DMS114 treated with DMSO at 0.1 percent for 48 hours (cell line): Measurements from ENCODE around the gene ZFPM1.

Source experiments
- DNase-seq: peaks from one replicate; lab custom pipeline; 2025; ENCODE audit not compliant: unreplicated experiment; lab: John Stamatoyannopoulos, UW

The ZFPM1 gene

DNA sequence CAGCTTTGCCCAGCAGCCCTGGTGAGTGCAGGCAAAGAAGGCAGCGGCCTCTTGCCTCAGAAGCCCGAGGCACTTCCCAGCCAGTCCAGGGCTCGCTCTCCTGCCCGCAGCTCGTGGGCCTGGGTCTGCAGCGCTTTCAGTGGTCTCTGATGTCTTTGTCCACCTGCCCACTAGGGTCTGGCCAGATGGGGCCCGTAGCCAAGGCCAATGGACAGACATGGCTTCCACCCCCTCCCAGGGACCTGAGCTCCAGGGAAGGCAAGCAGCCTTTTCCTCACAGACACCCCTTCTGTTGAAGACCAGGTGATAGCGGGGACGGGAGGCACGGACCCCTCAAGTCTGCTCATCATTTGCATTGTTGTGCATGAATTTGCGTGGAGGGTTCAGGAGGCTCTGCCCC, 83.4 kb downstream of the ZFPM1 start:
- no peak for DNase-seq

DNA sequence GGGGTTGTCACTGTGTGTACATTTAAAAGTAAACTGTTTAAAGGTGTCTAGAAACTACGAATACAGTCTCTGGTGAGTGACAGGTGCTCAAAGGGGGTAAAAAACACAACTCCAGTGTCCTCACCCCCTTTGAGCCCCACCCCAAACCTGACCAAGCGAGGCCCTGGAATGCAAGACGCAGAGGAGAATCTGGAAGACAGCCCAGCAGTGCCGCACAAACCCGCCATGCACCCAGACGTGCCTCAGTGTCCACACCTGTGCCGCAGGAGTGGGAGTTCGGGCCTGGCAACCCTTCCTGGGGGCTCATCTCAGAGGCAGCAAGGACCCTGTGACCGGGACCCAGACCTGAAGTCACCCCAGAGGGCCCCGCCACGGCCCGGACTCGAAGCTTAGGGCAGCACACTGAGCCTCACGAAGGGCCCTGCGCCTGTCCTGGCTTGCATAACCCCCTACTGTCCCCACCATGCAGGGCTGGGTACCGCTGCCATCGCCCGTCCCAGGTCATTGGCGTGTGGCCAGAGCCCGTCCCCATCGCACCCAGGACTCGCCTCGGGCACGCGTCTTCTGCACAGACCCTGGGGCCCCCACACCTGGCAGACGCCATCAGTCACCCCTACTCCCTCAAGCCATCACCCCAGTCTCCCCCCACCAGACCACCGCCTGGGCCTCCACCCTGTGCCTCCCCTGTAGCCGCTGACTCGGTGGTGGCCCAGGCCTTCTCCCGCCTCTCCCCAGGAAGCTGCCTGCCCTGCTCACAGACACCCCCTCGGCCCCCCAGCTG, 84.1 kb downstream of the ZFPM1 start:
- DNase-seq, result no peak

DNA sequence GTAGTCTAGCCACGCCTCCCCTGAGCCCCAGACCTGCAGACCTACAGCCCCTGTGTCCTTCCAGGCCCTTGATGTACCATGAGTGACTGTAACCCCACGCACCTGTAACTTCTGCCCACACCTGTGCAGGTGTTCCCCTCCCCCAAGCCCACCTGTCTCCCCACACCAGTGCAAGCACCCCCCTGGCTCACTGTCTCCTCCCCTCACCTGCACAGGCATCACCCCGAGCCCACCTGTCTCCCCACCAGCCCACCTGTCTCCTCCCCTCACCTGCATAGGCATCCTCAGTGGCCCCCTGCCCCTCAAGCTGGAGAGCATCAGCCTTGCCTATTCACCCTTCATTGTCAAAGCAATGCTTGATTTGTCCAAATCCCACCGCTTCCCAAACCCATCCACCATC, 84.8 kb downstream of the ZFPM1 start:
- DNase-seq, result no peak

DNA sequence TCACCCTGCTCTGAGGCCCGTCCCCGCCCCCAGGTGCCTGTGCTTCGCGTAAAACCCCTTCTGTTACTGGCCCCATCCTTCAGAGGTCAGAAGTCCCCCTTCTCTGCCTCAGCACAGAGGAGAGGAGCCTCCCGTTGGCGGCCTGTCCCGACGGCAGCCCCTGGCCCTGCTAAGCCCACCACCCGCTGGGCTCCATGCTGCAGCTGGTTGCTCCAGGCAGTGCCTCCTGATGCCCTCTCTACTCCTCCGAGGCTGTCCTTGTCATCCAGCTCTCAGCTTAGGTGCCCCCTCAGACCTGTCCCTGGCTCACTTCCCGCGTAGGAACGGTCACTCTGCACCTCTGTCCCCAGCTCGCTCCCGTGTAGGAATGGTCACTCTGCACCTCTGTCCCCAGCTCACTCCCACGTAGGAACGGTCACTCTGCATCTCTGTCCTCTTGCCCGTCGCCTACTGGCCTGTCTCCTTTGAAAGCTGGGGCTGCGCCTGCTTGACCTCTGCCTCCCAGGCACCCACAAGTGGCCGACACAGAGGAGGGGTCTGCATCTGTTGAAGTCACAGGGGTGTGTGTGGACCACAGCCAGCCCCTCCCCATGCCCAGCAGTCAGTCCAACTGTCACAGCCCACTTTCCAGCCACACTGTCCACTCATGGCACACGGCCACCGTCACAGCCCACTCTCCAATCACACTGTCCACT, 85.4 kb downstream of the ZFPM1 start:
- DNase-seq, result no peak

DNA sequence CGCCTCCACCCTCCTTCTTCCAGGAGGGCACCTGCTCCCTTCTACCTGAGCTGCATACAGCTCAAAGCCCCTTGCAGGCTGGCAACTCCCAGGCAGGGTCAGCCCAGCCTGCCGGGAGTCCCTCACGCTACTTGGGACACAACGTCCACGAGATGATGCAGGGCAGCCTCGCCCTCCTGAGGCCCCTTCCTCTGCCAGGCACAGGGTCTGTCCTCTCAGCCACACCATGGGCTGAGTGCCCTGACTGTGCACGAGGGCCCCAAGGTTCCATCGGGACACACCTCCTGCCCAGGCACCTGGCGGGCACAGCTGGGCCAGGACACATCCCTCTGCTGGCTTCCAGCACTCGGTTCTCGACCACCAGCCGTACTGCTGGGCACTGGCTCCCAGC, 86.2 kb downstream of the ZFPM1 start:
- DNase-seq, result no peak

DNA sequence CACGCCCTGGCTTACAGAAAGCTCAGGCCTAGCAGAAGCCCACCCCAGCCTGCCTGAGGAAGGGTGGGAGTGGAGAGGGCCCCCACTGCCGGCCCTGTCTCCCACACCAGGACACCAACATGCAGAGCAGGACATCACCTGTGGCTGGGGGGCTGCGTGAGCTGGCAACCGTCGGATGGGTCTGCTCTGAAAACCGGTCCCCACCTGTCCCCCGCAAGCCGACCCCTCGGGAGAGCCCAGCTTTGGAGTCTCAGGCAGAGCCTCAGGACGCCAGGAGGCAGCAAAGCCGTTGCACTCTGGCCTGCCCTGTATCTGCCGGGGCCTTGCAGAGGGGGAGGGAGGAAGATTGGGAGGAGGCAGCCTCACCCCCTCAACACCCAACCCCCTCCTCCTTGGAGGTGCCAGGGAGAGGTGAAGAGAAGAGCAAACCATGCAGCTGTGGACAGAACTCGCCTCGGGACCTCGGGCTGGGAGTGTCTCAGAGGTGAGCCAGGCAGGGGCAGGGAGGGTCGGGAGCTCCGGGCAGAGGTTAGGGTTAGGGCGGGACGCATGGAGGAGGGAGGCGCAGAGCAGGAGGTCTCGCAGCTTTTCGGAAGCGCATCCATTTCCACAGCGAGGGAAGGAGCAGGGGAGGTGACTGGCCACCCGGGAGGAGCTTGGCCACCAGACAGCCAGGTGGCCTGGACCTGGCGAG, 86.7 kb downstream of the ZFPM1 start:
- no peak for DNase-seq

DNA sequence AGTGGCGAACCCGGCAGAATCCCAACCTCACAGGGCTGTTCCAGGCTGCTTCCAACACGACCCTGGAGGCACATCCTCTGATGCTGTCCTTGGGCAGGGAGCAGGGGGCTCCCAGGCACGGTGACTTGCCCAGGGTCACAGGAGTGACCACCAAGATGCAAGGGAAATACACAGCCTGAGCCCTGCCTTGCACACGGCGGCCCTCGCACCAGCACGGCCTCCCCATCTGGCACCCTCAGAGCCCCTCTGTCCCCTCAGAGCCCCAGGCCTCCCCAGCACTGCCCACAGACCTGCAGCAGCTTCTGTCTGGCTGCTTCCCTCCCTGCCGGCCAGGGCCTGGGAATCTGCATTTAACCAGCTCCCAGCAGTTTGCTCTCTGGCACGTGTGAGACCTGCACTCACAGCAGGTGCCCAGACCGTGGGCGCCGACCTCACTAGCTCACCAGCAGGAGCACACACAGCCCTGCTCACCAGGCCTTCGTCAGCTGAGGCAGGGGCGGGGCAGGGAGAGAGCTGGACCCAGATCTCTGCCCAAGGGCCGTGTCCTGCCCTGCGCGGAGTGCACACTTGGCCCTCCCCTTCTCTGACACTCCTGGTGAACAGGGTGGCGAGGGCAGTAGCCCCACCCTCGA, 87.4 kb downstream of the ZFPM1 start:
- no peak for DNase-seq

DNA sequence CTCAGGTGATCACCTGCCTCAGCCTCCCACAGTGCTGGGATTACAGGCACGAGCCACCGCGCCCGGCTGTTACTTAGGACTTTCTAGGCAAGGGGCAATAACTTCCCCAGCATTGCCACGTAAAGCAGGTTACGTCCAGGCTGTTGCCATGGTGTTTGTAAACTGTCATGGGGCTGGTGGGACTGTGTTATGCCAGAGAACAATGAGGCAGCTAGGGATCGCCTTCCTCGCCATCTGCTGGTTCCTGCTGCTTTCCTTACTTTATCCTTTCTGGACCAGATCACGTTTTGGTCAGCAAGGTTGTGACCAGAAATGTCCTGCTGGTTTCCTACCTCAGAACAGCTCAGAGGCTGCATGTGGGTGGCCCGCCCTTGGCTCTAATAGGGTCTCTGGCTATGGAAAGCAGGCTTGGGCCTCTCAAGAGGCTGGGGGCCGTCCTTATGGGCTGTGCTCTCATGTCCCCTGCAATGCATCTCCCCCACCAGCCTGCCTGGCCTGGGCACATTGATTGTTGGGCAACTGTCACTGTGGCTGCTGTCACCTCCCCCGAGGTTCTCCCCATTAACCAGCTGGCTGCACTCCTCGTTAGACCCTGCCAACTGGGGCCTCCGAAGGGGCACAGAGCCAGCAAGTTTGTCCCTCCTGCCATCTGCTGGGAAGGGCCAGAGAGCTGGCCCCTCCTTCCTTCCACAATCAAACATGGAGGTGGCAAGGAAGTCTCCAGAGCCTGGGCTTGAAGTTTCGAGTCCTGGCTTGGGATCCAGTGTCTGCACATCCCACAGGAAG, 88.9 kb downstream of the ZFPM1 start:
- DNase-seq, result no peak

DNA sequence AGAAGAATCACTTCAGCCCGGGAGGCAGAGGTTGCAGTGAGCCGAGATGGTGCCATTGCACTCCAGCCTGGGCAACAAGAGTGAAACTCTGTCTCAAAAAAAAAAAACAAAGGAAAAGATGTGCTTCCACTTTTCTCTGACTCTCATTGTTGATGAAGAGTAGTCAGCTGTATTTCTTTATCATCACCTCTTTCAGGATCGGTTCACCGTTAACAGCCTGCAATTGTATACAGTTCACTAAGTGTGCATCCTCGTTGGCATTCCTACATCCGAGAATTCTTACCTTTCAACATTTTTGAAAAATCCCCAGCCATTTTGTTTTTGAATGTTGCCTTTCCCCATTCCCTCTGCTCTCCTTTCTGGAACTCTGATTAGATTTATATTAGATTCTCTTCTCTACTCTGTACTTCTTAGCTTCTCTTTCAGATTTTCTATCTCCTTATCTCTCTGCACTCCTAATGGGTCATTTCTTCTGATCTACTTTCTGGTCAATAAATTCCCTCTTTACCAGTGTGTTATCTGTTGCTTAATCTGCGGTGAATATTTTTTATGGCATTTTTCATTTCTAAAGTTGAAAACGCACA, 90.2 kb downstream of the ZFPM1 start:
- no peak for DNase-seq

DNA sequence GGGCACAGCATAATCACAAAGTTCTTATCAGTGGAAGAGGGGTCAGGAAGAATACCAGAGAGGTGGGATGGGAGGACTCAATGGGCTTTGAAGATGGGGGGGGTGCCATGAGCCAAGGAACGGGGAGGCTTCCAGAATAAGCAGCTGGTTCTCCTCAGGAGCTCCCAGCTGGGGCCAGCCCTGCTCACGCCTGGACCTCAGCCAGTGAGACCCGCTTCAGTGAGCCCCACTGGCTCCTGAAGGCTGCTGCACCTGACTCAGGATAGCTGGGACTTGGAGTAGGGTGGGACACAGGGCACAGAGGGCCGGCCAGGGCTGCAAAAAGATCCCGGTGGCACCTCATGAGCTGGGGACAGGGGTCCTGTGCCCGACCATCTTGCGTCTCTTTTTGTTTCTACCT, 92.7 kb downstream of the ZFPM1 start:
- DNase-seq, result no peak

DNA sequence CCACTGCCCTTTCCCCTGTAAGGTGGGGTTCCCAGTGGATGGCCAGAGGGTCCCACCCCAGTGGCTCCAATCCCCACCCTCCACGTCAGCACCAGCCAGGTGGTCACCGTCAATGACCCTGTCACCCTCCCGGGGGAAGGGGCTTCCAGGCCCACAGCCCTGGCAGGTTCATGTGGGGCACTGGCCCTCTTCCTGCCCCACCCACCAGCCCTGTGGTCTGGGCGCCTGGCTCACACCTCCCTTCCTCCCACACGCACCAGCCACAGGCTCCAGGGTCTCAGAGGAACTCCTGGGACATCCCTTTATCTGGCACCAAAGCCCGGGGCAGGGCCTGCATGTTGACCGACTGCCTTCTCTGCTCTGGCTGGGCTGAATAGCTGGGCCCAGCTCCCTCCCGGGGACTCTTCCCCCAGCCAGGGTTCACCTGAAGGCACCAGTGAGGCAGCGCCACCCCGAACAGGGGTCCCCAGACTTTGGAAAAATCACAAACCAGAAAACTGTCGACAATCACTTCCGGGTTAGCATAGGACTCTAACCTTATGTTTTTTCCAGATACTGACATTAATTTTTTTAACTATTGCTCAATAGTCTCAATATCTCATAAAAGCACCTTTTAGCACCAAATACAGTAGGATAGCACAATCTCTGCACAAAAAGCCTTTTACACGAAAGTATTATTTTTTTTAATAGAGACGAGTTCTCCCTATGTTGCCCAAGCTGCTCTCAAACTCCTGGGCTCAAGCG, 95.2 kb downstream of the ZFPM1 start:
- DNase-seq, result no peak

DNA sequence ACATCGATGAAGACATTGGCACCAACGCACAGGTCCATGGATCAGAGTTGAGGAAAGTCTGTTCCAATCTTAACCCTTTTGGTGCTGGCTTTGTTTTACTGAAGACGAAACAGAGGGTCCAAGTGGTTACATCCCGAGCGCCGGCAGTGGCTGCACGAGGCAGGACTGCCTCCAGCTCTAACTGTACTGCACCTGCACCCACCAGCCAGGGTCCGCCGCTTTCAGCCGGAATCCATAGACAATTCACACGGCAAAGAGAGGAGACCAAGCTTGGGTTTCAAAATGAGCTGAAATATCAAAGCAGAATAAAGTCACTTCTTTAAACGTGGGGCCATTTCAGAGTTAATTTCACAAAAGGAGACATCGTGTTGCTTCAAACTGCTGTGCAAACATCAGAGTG, 95.9 kb downstream of the ZFPM1 start:
- DNase-seq, result no peak

DNA sequence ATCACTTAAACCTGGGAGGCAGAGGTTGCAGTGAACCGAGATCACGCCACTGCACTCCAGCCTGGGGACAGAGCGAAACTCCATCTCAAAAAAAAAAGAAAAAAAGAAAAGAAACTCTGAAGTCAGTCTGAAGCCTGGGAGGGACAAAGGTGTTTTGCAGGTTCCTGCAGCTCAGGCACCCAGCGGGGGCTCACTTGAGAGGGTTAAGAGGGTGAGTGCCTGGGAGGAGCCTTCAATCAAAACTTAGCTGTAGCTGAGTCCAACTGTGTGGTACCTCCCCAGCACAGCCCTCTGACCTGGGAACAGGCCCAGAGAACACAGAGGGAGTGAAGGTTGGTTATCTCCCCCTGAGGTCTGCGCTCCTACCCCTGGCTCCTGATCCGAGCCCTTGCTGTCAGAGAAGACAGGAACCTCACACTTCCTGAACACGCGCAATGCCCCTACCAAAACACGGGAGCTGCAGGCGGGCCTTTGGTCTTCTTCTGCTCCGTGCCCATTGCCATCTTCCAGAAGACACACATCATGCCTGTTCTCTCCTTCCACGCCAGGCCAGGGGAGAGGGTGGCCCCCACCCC, 96.7 kb downstream of the ZFPM1 start:
- no peak for DNase-seq

DNA sequence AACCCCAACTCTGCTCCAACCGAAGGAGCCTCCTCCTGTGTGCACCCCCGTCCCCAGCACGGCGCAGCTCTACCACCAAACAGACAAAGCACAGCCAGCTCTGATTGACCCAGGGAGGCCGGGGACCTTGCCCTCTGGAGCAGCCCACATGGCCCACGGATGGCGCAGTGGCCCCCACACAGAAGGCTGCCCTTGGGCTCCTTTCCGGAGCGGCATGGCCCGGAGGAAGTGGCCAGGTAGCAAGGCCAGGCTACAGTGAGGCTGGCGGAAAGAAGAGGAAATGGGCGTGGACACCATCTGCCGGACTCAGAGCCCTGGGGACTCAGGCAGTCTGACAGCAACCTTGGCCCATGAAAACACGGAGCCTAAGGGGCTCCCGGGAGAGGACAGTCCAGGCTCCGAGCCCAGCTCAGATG, 97.2 kb downstream of the ZFPM1 start:
- DNase-seq, result no peak

DNA sequence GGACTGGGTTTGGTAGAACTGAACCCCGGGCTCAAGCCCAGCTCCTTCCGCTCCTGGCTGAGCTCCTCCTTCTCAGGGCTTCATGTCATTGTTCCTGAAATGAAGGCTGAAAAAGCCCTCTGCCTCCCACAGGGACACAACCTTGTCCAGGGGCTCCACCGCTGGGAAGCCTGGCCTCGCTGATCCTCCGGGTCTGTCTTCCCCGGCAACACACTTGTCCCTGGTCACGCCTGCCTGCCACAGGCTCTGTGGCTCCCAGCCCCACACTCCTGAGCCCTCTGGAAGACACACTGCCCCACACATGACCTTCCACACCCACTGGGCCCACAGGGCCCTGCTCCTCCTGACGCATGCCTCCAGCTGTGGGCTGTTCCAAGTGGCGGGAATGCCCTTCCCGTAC, 99.1 kb downstream of the ZFPM1 start:
- no peak for DNase-seq

DNA sequence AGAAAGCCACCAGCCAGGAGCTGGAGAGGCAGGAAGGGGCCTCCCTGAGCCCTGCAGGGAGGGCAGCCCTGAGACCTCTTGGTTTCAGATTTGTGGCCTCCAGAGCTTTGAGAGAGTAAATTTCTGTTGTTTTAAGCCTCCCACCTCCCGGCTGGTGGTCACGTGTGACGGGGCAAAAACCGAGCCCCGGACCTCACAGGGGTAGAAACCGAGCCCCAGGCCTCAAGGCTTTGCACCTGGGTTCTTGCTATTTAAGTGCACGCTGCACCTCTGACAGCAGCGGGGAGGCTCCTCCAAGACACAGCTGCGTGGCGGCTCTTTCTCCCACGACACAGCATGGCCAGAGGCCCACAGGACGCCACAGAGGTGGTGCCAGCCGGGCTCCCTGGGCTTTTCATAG, 99.7 kb downstream of the ZFPM1 start:
- DNase-seq, result no peak

DNA sequence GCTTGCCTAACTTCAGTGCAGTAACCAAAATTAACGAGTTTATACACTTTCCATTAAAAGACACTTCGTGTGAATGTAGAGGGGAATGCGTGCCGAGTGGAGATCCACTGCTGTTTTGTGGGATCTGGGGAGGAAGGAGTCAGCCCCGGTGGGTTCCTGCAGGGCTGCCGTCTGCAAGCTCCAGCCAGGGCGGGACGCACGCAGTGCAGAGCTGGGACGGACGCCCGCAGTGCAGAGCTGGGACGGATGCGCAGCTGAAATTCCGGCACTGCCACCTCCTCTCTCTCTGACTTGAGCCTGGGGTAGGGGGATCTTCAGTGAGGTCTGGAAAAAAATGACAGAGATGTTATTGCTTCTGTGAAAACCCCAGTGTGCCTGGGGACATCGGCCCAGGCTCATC, 100.7 kb downstream of the ZFPM1 start:
- DNase-seq, result no peak

DNA sequence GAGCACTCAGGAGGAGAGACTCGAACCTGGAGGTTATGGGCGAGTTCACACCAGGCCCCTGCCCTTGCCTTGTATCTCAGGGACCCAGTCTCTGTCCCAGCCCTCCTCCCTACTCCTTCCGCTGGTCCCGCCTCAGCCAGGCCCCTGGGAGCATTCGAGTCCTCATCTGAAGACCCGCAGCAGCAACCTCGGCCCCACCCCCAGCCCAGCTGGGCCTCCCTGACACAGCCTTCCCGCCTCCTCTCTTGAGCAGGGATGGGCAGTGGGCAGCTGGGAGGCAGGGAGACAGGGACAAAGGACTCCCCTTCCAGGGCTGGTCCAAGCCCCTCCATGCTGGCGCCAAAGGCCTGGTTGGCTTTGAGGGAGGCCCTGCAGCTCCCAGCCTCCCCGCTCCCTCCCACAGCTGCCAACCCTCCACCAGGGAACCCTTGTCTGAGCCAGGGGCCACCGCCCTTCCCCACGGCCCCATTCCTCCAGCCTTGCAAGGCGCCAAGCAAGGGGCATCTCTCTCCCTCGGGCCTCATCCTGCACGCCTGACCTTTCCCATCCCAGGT, 101.7 kb downstream of the ZFPM1 start:
- no peak for DNase-seq

DNA sequence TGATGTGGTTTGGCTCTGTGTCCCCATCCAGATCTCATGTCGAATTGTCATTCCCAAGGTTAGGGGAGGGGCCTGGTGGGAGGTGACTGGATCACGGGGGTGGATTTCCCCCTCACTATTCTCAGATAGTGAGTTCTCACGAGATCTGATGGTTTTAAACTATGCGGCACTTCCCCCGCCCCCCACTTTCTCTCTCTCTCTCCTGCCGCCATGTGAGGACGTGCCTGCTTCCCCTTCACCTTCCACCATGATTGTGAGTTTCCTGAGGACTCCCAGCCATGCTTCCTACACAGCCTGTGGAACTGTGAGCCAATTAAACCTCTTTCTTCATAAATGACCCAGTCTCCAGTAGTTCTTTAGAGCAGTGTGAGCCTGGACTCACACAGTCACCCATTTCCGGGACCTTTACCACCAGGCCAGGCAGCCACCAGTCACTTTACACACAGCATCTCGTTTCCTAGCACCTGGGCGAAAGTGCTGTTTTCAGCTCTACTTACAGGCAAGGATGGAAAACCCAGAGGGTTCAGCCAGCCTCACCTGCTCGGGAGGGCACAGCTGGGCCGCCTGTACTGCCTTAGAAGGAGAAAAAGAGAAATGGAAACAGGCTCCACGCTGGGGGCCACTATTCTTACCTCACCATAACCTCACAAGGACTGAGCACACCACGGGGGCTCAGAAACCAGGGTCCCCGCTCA, 103.4 kb downstream of the ZFPM1 start:
- DNase-seq, result no peak
